Globus pallidus (tissue), 1 donor: ENCODE data around the gene RPS6KL1.

Experiments
- DNase-seq: peaks from one replicate; pipeline ENCODE4 v3.0.0-alpha.2; 2015; ENCODE audit warnings: low spot score

The RPS6KL1 gene

DNA sequence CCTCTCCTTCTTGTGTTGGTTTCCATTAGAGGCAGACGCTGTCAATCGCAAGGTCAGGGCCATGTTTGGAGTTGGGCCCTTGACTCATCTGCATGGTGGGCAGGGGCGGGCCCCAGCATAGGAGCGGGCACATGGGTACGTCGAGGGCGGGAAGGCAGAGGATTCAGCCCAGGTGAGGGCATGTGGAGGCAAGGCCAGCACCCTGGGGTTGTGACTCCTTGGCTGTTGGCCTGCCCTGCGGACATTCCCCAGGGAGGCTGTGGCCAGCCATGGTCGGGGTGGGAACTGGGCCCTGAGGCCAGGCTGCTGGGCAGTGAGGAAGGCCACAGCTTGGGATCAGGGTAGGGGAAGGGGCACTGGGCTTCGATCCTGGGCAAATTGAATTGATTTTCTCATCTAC is 10.3 kb downstream of the RPS6KL1 start:
- DNase-seq = no peak

- DNase-seq = no peak
Measured at GRCh38 chr14:74912111-74912510, 10.9 kb downstream of the RPS6KL1 start.

GRCh38 chr14:74911704-74912103 is 11.4 kb downstream of the RPS6KL1 start:
- DNase-seq = no peak

DNA sequence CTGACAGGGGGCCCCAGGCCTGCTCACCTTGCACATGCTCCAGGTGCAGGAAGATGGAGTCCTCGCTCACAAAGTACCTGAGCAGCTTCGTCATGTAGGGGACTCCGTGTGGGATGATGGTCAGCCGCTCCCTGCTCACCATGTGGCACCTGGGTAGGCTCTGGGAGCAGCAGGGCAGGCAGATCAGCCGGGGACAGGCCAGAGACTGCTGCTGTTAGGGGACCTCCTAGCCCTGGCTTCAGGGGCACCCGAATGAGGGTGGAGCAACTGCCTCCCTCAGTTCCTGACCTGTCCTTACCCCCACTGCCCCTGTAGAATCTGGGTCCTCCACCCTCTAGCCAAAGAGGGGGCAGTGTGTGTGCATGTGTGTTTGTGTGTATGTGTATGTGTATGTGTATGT is 11.8 kb downstream of the RPS6KL1 start:
- no peak for DNase-seq

GRCh38 chr14:74910556-74910955 is 12.5 kb downstream of the RPS6KL1 start:
- DNase-seq = no peak

GRCh38 chr14:74909911-74910310 is 13.1 kb downstream of the RPS6KL1 start:
- no peak for DNase-seq

DNA sequence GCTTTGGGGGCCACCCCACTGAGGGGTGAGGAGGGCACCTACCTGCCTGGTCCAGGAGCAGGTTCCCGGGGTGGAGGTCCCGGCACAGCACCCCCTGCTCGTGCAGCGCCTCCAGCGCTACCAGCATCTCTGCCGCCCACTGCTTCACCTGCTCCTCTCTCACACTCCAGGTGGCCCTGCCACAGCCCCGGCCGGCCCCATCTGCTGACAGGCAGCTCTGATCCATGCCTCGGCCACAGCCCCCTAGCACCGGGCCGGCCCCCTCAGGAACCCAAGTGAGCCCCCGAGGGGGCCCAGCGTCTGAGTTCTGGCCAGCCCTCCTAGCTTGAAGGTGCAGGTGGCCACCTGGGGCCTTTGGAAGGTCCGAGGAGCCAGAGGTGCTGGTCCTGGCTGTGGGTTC is 13.6 kb downstream of the RPS6KL1 start:
- DNase-seq = no peak

DNA sequence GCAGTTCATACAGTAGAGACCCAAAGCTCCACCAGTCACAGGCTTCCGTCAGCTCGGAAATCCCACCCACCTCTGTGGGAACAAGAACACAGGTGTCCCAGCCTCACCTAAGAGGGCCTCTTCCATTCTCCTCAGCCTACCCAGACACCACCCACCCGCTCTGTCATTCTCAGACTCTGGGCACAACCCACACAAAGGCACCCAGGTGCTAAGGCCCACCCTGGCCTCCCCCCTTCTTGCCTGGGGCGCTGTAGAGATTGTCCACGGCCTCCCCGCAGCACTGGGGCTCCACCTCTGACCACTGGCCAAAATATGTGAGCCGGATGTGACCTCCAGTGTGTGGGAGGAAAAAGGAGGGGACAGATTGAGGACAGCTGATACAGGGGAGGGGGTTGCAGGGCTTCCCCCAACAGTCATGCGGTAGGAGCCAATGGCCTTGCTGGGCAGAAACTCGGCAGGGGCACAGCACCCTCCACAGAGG is 14.2 kb downstream of the RPS6KL1 start:
- no peak for DNase-seq

DNA sequence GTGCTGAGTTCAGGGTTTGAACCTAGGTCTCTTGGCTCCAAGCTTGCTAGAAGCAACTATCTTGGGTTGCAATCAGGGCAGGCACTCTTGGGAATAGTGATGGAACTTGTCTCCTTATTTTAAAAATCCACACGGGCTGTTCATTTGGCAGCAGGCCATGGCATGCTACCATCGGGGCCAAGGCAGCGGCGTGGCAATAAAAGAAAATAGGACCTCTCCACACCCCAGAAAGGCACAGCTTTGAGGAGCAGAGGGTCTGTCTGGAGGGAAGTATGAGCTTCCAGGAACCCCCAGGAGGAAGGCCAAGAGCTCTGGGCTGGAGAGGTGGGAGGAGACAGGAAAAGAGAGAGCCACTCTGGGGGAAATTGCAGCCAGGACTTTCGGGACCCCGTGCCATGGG is 15.3 kb downstream of the RPS6KL1 start:
- DNase-seq = no peak

DNA sequence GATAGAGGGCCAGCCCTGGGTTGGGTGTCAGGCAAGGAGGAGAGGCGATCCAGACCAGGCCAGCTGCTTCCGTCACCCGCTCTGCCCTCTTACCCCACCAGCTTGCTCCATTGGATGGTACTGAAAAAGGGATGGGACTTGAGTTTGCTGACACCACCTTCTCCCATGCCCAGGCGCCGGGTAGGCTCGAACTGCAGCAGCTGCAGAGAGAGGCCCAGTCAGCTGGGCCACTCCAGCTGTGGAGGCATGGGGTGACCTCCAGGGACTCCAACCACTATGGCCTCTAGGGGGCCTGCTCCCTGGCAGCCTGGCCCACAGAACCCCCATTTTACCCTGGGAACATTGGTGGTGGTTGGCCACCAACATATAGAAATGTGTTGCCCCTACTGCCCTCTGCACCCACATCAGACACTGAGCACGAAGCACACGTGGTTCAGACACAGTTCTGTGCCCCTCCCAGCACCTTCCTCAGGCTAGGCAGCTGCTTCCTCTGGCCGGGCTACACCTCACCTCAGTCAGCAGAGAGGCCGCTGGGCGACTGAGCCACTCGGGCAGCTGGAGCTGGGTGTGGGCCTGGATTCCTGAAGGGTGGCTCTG is 16.0 kb downstream of the RPS6KL1 start:
- DNase-seq = no peak

DNA sequence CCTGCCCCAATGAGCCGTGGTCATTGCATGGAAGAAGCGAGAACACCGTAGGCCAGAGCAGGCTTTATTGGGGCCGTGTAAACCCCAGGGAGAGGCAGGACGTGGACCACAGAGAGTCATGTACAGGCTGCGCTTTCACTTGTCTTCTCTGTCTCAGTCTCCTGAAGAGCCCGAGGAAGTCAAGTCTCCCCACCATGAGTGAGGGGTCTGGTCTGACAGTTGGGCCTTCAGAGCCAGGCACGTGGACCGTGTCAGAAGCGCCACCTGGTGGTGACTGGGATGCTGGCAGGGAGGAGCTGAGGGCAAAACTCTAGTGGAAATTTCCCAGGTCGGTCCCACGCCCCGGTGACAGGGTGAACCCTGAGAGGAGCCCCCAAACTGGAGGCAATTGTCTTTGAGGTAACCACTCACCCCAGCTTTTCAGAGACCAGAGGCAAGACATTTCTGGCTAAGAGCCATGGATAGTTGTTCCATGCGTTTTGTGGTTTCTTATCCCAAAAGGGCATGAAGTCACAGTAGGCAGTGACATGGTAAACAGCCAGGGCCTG is 17.4 kb downstream of the RPS6KL1 start:
- peak; percentile 57 for DNase-seq

DNA sequence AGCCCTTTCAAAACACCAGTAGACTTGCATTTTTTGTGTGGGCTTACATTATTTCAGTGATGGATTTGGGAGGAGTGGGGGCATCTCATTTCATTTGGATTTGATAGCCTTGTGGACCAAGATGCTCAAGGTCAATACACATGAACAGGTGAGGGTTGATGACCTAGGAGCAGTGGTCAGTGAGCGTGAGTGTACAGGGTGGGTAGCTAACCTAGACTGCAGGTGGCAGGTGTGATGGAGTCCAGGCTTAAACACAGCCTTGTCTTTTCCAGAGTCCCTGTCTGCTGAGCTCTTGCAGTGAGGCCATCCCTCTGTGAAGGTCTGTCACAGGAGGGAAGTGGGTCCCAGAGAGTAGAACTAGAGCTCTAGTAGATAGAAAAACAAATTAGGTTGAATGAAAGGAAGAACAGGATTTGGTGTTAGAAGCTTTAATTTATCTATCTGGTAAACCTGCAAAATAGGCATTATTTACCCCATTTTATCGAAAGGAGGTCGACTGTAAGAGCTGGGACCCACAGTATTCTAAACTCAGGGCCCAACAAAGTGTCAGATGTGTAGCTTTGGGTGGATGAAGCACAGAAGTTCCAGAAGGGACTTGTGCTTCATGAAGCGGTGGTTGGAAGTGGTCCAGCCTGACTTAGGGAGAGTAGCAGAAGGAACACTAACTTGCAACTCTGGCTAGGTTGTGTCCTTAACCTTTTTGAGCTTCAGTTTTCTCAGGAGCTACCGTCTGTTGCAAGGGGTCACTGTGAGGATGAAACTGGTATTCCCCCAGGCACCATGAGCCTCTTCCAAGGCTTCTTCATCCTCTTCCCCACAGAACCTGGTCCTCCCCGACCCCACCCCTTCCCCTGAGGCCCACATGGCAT is 18.2 kb downstream of the RPS6KL1 start:
- DNase-seq = no peak

- no peak for DNase-seq
Measured at GRCh38 chr14:74902941-74903705, 19.9 kb downstream of the RPS6KL1 start.

DNA sequence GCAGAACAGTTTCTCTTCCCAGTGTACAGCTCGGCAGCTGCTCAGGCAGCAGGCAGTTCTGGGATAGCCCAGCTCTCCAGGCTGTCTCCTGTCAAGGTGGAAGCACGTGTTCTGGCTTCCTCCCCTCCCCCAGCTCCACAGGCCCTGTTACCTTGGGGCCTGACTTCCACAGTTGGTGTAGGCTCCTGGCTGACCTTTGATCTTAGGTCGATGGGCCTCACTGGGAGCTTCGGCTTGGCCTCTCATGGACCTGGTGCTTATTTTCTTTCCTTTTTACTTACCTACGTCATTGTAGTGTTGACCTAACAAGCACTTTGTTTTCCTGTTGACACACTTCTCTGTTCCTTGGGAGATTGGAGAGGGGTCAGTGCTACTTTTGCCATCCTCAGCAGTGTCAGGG is 24.4 kb downstream of the RPS6KL1 start:
- no peak for DNase-seq

DNA sequence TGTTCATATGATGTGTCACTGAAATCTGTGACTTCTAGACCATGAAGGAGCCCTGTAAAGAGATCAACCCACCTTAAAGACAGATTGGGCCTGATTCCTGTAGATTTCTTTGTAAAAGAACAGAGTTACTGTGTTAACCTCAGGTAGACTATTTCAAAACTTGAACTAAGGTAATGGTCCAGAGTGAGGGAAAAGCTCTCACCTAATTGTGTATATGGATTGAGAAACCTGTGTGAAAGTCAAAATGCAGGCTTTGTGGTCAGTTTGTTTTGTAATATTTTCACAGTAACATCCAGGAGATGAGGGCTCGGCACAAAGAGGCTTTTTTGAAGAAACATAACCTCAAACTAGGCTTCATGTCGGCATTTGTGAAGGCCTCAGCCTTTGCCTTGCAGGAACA is 25.0 kb downstream of the RPS6KL1 start:
- DNase-seq = no peak

DNA sequence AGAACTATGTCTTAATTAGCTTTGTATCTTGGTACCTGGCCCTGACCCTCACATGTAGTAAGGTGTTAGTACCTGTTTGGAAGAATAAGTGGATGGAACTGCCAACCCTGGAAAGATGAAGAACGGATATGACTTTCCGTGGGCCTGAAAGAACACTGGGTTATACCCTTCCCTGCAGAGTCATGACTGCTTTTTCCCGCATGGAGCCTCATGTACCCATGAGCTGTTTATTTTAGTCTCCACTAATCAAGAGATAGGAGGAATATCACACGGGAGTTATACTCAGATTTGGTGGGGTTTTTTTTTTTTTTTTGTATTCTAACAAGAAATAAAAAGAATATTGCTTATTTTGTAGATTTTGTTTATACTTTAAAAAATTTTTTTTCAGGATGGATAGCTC is 25.4 kb downstream of the RPS6KL1 start:
- DNase-seq = no peak

GRCh38 chr14:74896400-74896799 is 26.7 kb downstream of the RPS6KL1 start:
- DNase-seq = no peak

GRCh38 chr14:74893614-74894091 is 29.4 kb downstream of the RPS6KL1 start:
- no peak for DNase-seq

- DNase-seq = no peak
Measured at GRCh38 chr14:74892745-74893144, 30.3 kb downstream of the RPS6KL1 start.

GRCh38 chr14:74891870-74892269 is 31.2 kb downstream of the RPS6KL1 start:
- no peak for DNase-seq

GRCh38 chr14:74890262-74890661 is 32.8 kb downstream of the RPS6KL1 start:
- DNase-seq = no peak
